ENCODE results near the gene ROR2. TPM values are rescaled to one million over a fixed set of nuclear protein-coding genes. Genes with fewer than 3 reads are reported as not detected.

Gene ROR2
- total and polyA plus RNA-seq, 2 of the 8 experiments (the other 6 are each of a cell fraction or from before 2014, with no cell fraction given), result 2.7 to 4.3 TPM

GRCh38 chr9:91785447-91785842, 164.6 kb downstream of the ROR2 start:
- no peaks in the 10 kb centered on the region for H3K79me2 ChIP-seq (ENCODE audit: control insufficient read depth in 1 of 2, insufficient read depth in 2 of 2, low read length in 2 of 2)

More at GRCh38 chr9:91785447-91785842, 164.6 kb downstream of the ROR2 start:
- Histone ChIP-seq H4K91ac (replicated peaks; ENCODE audit: insufficient read length, low read length) (no peak overlapping the region), H3K23ac (ENCODE audit: insufficient read length) (no peak overlapping the region), H3K36me3 (ENCODE audit: control insufficient read depth in 2 of 4, insufficient read depth in 4 of 4, low read length in 3 of 4) (no peaks in the 10 kb centered on the region), H3K4me1 (replicated peaks in 1 of 4; ENCODE audit: control insufficient read depth in 3 of 4, insufficient read depth in 4 of 4, low read length in 3 of 4) (no peaks in the 10 kb centered on the region; a peak in 2 of 7 replicates), H4K5ac (ENCODE audit: insufficient read length, low read depth, low read length) (no peak overlapping the region), H3K4me3 (ENCODE audit: extremely low read depth in 1 of 4, insufficient read depth in 2 of 4, low read depth in 3 of 4, low read length in 4 of 4) (no peak overlapping the region), H3K18ac (ENCODE audit: extremely low read depth, low read length) (no peak overlapping the region), H4K8ac (ENCODE audit: extremely low read depth, insufficient read depth, low read length) (no peak overlapping the region), H2AK5ac (ENCODE audit: low read depth, low read length) (no peak overlapping the region), H2BK12ac (ENCODE audit: low read depth, low read length) (no peak overlapping the region), H2BK120ac (replicated peaks; ENCODE audit: low read depth, low read length) (no peak overlapping the region), H3K23me2 (ENCODE audit: low read depth, low read length) (no peaks in the 10 kb centered on the region; the same call in 1 of the 2 replicates), H3K79me1 (ENCODE audit: low read depth, low read length) (peaks cover 2% of the 10 kb centered on the region), H3K9ac (replicated peaks in 1 of 4; ENCODE audit: extremely low read depth in 1 of 4, low read depth in 3 of 4, low read length in 3 of 4) (no peak overlapping the region), H2BK15ac (ENCODE audit: low read length) (no peak overlapping the region), H3K9me3 (ENCODE audit: insufficient read depth in 2 of 2, low read depth in 1 of 2, low read length in 1 of 2) (no peaks in the 10 kb centered on the region), H2BK5ac (ENCODE audit: low read depth, low read length) (no peak overlapping the region), H3K4ac (replicated peaks; ENCODE audit: insufficient read length, low read depth, low read length) (no peak overlapping the region), H3K14ac (ENCODE audit: insufficient read length) (no peak overlapping the region), H3K27ac (ENCODE audit: low read depth, low read length) (no peak overlapping the region), H3K56ac (replicated peaks; ENCODE audit: insufficient read length, low read depth, low read length) (no peak overlapping the region), H3K4me2 (ENCODE audit: insufficient read depth in 1 of 2, low read depth in 2 of 2, low read length in 2 of 2) (no peak overlapping the region), H2AFZ (ENCODE audit: low read length) (no peak overlapping the region), H4K20me1 (replicated peaks in 1 of 2; ENCODE audit: control insufficient read depth in 1 of 2, insufficient read depth in 2 of 2, low read length in 2 of 2) (no peaks in the 10 kb centered on the region), H3K27me3 (replicated peaks in 1 of 4; ENCODE audit: control insufficient read depth in 3 of 4, extremely low read depth in 1 of 4, insufficient read depth in 3 of 4, low read length in 3 of 4) (no peaks in the 10 kb centered on the region), H2BK20ac (ENCODE audit: low read length) (no peak overlapping the region)
- TF ChIP-seq BACH1 (IDR thresholded peaks at IDR 0.05; ENCODE audit: low read length) (no peak), POU5F1 (IDR thresholded peaks at IDR 0.05; ENCODE audit: low read depth, low read length) (no peak), JUND (IDR thresholded peaks at IDR 0.05; ENCODE audit: low read length) (no peak), HDAC2 (IDR thresholded peaks at IDR 0.05; ENCODE audit: borderline replicate concordance in 1 of 2, low read depth in 2 of 2, low read length in 2 of 2) (no peak), TAF7 (optimal IDR thresholded peaks at IDR 0.05; ENCODE audit: borderline replicate concordance, low read depth, low read length) (no peak), KDM4A (IDR thresholded peaks at IDR 0.05; ENCODE audit: low read depth, low read length, severe bottlenecking) (no peak), CREB1 (IDR thresholded peaks at IDR 0.05) (no peak)
- ChIA-PET CTCF (ENCODE audit: partially characterized antibody) (interaction anchor here (1.0 to 3.1 kb wide), 2 partner anchors 10 to 27 kb away, joined by 3 to 10 read pairs; no protein-coding TSS in a partner anchor), POLR2A (ENCODE audit: partially characterized antibody) (no interaction called here)
- WGBS, 2 experiments (ENCODE audit: extremely low coverage in 1 of 2, insufficient coverage in 1 of 2, insufficient read length in 1 of 2, insufficient replicate concordance in 2 of 2, low coverage in 1 of 2, low lambda C conversion rate in 2 of 2, missing lambda C conversion rate in 1 of 2), result 88% methylated on average over 5 of the region's 5 CpGs; no CpG with 5 or more reads in 1 of the 2 experiments
- no peak for FAIRE-seq
- no peak for DNase-seq (ENCODE audit: low read depth in 1 of 2, low spot score in 2 of 2)

Measured in H1 (cell line).